Stimulated activated CD8-positive, alpha-beta memory T cell treated with anti-CD3 and anti-CD28 coated beads, Interleukin-7, amount 100 ng/mL, for 4 hours (primary cell): ENCODE results near the gene DISP1.

ENCODE experiments used
- DNase-seq, 2 donors: peaks; one replicate each; pipeline ENCODE4 v3.0.0-alpha.2; 2020; ENCODE audit warnings: low read depth in 2 of 2

DISP1 gene, protein sequence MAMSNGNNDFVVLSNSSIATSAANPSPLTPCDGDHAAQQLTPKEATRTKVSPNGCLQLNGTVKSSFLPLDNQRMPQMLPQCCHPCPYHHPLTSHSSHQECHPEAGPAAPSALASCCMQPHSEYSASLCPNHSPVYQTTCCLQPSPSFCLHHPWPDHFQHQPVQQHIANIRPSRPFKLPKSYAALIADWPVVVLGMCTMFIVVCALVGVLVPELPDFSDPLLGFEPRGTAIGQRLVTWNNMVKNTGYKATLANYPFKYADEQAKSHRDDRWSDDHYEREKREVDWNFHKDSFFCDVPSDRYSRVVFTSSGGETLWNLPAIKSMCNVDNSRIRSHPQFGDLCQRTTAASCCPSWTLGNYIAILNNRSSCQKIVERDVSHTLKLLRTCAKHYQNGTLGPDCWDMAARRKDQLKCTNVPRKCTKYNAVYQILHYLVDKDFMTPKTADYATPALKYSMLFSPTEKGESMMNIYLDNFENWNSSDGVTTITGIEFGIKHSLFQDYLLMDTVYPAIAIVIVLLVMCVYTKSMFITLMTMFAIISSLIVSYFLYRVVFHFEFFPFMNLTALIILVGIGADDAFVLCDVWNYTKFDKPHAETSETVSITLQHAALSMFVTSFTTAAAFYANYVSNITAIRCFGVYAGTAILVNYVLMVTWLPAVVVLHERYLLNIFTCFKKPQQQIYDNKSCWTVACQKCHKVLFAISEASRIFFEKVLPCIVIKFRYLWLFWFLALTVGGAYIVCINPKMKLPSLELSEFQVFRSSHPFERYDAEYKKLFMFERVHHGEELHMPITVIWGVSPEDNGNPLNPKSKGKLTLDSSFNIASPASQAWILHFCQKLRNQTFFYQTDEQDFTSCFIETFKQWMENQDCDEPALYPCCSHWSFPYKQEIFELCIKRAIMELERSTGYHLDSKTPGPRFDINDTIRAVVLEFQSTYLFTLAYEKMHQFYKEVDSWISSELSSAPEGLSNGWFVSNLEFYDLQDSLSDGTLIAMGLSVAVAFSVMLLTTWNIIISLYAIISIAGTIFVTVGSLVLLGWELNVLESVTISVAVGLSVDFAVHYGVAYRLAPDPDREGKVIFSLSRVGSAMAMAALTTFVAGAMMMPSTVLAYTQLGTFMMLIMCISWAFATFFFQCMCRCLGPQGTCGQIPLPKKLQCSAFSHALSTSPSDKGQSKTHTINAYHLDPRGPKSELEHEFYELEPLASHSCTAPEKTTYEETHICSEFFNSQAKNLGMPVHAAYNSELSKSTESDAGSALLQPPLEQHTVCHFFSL (N-terminal part only)

DNA sequence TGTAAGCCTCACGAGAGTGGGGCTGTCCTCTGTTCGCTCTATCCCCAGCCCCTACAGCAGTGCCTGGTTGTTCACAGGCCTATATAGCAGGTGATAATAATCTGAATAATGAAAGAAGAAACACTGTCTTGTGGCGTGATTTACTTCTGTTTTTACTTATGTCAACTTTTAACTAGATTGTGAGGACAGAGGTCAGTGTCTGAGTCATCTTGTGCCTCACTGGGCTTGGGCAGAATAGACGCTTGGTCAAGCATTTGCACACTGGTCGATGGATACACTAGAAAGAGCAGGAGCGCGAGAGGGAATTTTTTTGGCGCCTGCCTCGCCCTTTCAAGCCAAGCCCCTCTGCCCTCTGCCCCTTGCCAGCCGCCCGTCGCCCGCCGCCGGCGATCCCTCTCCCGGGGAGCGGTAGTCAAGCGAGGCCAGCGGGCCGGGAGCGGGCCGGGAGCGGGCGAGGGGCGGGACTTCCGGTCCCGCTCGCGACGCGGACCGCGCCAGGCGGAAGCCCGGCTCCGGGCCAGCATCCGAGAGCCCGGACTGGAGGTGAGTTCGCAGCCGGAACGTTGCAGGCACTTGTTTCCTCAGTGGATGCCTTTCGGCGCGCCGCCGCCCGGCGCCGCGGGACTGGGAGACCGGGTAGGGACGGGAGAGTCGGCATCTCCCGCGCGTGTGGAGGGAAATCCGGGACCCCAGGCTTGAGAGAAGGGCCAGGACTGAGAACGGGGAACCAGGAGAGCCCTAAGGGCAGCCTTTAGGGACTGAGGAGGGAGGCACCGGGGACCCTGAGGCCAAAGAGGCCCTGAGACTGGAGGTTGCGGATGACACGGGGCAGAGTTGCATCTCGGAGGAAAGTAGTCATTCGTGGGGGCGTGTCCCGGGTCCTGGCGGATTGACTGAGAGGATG lies at the start of gene DISP1:
Gene DISP1, plus strand, starts transcription at position 504 of the 904 bp plus-strand sequence. CDS start 127,785 bp downstream, outside the sequence.
- peak; percentile 63 to 64 for DNase-seq

- DNase-seq = no peak
Measured at GRCh38 chr1:222767152-222767571, 47.7 kb upstream of the DISP1 start.

- no peak for DNase-seq
Measured at GRCh38 chr1:222768592-222768991, 46.2 kb upstream of the DISP1 start.

- no peak for DNase-seq
Measured at GRCh38 chr1:222769181-222769580, 45.7 kb upstream of the DISP1 start.

- DNase-seq = no peak
Measured at GRCh38 chr1:222769971-222770620, 44.7 kb upstream of the DISP1 start.

- no peak for DNase-seq
Measured at GRCh38 chr1:222772996-222773379, 41.9 kb upstream of the DISP1 start.

DNA sequence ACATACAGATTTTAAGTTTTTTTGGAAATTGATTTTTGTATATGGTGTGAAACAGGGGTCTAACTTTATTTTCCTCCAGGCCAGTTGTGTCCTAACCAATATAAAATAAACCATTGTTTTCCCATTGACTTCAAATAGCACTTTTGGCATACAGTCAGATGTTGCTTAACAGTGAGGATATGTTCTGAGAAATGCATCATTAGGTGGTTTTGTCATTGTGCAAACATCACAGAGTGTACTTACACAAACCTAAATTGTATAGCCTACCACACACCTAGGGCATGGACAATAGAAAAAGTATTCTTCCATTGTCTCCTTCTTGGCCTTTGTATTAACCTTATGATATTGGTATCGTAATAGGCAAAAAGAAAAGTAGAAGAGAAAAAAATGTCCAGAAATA lies 37.4 kb upstream of the DISP1 start:
- no peak for DNase-seq

DNA sequence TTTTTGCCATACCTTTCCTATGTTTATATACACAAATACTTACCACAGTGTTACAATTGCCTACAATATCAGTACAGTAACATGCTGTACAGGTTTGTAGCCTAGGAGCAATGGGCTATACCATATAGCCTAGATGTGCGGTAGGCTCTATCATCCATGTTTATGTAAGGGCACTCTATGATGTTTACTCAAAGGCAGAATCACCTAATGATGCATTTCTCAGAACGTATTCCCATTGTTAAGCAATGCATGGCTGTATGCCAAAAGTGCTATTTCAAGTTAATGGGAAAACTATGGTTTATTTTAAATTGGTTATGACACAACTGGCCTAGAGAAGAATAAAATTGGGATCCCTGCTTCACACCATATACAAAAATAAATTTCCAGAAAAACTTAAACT lies 36.9 kb upstream of the DISP1 start:
- DNase-seq = no peak

- no peak for DNase-seq
Measured at GRCh38 chr1:222781251-222781650, 33.6 kb upstream of the DISP1 start.

DNA sequence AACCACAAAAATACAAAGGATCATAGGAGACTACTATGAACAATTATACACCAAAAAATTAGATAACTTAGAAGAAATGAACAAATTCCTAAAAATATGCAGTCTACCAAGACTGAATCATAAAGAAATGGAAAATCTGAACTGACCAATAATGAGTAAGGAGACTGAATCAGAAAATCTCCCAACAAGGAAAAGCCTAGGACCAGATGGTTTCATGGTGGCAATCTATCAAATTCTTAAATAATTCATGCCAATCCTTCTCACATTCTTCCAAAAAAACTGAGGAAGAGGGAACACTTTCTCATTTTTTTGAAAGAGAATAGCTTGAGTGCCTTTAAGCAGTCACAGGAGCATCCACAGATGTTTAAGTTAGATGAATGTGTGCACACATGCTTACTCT lies 31.8 kb upstream of the DISP1 start:
- no peak for DNase-seq

DNA sequence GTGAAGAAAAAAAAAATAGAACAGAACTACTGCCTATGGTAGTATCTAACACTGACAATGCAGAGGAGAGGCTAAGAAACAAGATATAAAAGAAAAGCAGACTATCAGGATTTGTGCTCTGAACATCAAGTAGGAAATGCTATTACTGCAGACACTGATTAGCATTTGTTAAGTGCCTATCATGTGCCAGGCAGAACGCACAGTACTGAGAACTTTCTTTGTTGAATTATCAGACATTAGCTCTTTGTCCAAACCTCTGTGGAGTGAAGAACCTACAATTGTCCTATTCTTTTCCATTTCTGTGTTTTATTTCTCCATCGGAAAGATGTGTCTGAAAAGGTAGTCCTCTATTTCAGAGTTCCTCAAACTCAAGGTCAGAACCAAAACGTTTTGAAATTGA lies 30.5 kb upstream of the DISP1 start:
- DNase-seq = no peak

- no peak for DNase-seq
Measured at GRCh38 chr1:222784916-222785315, 29.9 kb upstream of the DISP1 start.

- DNase-seq = no peak
Measured at GRCh38 chr1:222785529-222785928, 29.3 kb upstream of the DISP1 start.

GRCh38 chr1:222786121-222786520 lies 28.7 kb upstream of the DISP1 start:
- DNase-seq = no peak

DNA sequence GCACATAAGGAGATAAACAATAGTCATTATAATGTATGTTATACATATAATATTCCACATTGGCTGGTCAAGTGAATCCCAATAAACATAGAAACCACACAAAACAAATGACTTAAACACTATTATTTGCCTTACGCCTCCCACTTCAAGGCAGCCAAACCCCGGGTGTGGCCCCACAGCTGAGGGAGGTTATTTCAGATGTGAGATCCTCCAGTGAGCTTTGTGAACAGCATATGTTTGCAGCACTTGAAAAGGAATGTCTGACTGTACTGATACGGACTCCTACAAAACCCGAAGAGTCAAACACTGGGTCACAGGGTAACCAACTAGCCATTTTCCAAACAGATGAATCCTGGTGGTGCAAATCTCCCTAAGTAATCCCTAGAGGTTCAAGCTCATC lies 27.1 kb upstream of the DISP1 start:
- DNase-seq = no peak

DNA sequence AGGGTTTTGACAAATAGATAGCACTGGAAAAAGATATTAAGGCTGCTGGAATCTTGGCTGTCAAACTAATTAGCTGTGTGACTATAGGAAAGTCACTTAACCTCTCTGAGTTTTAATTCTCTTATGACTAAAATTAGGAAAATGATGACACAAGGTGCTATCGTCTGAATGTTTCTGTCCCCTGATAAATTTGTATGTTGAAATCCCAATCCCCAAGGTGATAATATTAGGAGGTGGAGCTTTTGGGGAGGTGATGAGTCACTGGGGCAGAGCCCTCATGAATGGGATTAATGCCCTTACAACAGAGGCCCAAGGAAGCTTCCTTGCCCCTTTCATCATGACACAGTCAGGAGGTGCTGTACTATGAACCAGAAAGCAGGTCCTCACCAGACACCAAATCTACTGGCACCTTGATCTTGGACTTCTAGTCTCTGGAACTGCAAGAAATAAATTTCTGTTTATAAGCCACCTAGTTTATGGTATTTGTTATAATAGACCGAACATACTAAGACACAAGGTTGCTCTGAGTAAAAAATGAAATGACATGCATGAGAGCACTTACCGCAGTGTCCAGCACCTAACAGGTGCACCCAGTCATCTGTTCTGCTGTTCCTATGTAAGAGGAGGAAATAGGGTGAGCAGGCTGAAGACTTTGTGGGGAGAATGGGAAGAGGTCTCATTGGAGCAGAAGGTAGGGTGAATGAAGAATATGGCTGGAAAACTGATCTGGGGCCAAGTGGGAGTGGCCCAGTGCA lies 26.3 kb upstream of the DISP1 start:
- no peak for DNase-seq

DNA sequence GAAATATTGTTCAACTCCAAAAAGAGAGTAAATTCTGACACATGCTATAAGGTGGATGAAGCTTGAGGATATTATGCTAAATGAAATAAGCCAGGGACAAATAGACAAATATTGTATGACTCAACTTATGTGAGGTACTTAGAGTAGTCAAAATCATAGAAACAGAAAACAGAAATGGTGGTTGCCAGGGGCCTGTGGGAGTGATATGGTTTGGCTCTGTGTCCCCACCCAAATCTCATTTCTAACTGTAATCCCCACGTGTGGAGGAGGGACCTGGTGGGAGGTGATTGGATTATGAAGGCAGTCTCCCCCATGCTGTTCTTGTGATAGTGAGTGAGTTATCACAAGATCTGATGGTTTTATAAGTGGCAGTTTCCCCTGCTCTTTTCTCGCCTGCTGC lies 24.7 kb upstream of the DISP1 start:
- DNase-seq = no peak

GRCh38 chr1:222790520-222790919 lies 24.3 kb upstream of the DISP1 start:
- no peak for DNase-seq

DNA sequence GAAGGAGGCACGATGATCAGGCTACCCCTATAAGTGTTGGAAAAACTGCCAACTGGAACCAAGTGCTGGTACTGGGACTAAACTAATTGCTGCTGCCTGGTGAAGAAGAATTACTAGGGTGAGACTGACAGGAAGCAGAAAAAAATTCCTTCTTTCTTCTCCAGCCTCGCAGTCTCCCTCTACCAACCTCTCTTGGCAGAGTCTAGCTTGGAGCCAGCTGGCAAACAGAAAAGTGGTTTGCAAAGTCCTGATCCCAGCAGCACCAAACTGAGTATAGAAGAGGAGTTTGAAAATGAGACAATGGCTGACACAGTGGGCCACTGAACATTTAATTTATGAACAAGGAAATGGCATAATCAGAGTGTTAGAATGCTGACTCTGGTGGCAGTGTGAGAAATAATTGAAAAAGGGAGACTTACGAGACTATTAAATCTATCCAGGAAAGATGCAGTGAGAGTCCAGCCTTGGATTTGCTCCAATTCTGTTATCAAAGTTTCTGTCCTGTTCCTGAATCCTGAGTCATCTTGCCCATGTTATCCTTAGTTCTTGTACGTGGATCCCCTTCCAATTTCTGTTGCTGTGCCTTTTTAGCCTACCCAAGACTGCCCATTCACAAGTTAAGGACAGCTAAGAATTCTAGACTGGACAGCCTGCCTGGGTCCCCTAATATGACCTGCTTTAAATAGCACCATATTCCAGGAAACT lies 23.7 kb upstream of the DISP1 start:
- DNase-seq = no peak
